HEK293T (cell line): Measurements from ENCODE around the gene GALNT16.

ENCODE experiments used
- CTCF ChIA-PET: fragments of 350-600 bp; formaldehyde crosslinking; extraction: SDS; loops from one replicate; lab custom pipeline; 2021; ENCODE audit warnings: antibody characterized with exemption, inconsistent platforms; lab: Yijun Ruan, JAX
- POLR2A ChIA-PET: fragments of 350-600 bp; formaldehyde crosslinking; extraction: SDS; loops from one replicate; lab custom pipeline; 2020; ENCODE audit warnings: antibody characterized with exemption, inconsistent platforms; lab: Yijun Ruan, JAX
- DNase-seq: peaks from one replicate; pipeline ENCODE4 v3.0.0; 2012; ENCODE audit warnings: mixed read lengths; ENCODE audit errors: extremely low spot score
- ARNT ChIP-seq: fragments of 450-650 bp; IDR thresholded peaks from 2 replicates; pipeline ENCODE4 v1.6.1; 2017; ENCODE audit warnings: mild to moderate bottlenecking
- BHLHE40 ChIP-seq: fragments of 450-650 bp; IDR thresholded peaks from 2 replicates; pipeline ENCODE4 v1.6.1; 2016; ENCODE audit warnings: mild to moderate bottlenecking, moderate library complexity, borderline replicate concordance
- CTBP1 ChIP-seq: fragments of 450-650 bp; IDR thresholded peaks from 2 replicates; pipeline ENCODE4 v1.6.1; 2016; ENCODE audit warnings: borderline replicate concordance
- ELF4 ChIP-seq: fragments of 450-650 bp; IDR thresholded peaks from 2 replicates; pipeline ENCODE4 v1.6.1; 2017; ENCODE audit warnings: antibody characterized with exemption
- FOXA1 ChIP-seq: fragments of 450-650 bp; IDR thresholded peaks from 2 replicates; pipeline ENCODE4 v1.6.1; 2016; ENCODE audit warnings: mild to moderate bottlenecking
- FOXK2 ChIP-seq: fragments of 450-650 bp; IDR thresholded peaks from 2 replicates; pipeline ENCODE4 v1.6.1; 2016; ENCODE audit warnings: mild to moderate bottlenecking
- FOXM1 ChIP-seq: fragments of 450-650 bp; IDR thresholded peaks from 2 replicates; pipeline ENCODE4 v1.6.1; 2017; ENCODE audit warnings: mild to moderate bottlenecking, borderline replicate concordance
- HDGF ChIP-seq: fragments of 450-650 bp; IDR thresholded peaks from 2 replicates; pipeline ENCODE4 v1.6.1; 2017; ENCODE audit warnings: antibody characterized with exemption, borderline replicate concordance
- L3MBTL2 ChIP-seq: fragments of 450-650 bp; conservative IDR thresholded peaks from 2 replicates; pipeline ENCODE4 v1.6.1; 2016; ENCODE audit warnings: mild to moderate bottlenecking
- LEF1 ChIP-seq: fragments of 450-650 bp; IDR thresholded peaks from 2 replicates; pipeline ENCODE4 v1.6.1; 2017; ENCODE audit warnings: mild to moderate bottlenecking, borderline replicate concordance
- NFRKB ChIP-seq: fragments of 450-650 bp; IDR thresholded peaks from 2 replicates; pipeline ENCODE4 v1.6.1; 2016; ENCODE audit warnings: mild to moderate bottlenecking, moderate library complexity
- PKNOX1 ChIP-seq: fragments of 450-650 bp; IDR thresholded peaks from 2 replicates; pipeline ENCODE4 v1.6.1; 2016
- SP1 ChIP-seq: fragments of 450-650 bp; IDR thresholded peaks from 2 replicates; pipeline ENCODE4 v1.6.1; 2017
- SUZ12 ChIP-seq: fragments of 450-650 bp; IDR thresholded peaks from 2 replicates; pipeline ENCODE4 v1.6.1; 2016; ENCODE audit warnings: mild to moderate bottlenecking
- TARDBP ChIP-seq: fragments of 450-650 bp; IDR thresholded peaks from 2 replicates; pipeline ENCODE4 v1.6.1; 2016
- ZNF384 ChIP-seq: fragments of 450-650 bp; IDR thresholded peaks from 2 replicates; pipeline ENCODE4 v1.6.1; 2016

GALNT16 gene

DNA sequence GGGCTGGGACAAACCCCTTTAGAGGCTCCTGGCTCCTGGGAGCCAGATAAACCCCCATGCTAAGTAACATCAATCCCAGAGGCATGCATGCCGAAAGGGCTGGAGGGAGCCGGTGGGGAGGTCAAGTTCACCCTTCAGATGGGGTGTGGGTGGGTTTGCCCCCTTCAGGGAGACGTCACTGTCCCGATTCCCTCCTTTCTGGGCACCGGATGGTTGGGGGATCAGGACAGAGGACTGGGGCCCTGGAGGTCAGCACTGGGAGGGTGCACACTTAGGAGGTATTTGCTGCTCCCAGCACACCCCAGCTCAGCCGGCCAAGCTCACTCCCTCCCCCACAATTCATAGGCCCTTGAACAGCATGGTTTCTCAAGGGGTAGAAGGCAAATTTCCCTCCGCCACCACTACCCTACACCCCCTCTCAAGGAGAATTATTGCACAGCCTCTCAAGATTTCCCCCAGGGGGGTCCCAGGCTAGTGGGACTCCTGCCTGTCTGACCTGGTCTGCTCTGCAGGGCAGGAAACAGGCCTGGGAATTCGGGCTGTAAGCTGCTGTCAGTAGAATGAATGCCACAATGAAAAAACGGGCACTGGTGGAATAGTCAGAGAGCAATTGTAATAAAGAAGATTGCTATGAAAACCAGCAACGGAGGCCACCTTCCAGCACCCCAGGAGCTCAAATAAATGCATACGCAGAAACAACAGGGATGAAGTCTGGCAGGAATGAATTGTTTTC is 63.5 kb downstream of the GALNT16 start:
- CTCF ChIA-PET: no interaction called here
- POLR2A ChIA-PET: no interaction called here
- TF ChIP-seq FOXA1 (no peak), SUZ12 (no peak), ZNF384 (no peak), ELF4 (no peak), FOXM1 (no peak), HDGF (no peak), L3MBTL2 (no peak), TARDBP (no peak)
- DNase-seq: no peak

GRCh38 chr14:69323999-69324282 is 64.0 kb downstream of the GALNT16 start:
- DNase-seq: no peak
- TF ChIP-seq HDGF: no peak
- TF ChIP-seq SP1: no peak
- TF ChIP-seq ARNT: no peak
- no peak for TF ChIP-seq FOXA1
- no peak for TF ChIP-seq TARDBP
- TF ChIP-seq BHLHE40: no peak
- no peak for TF ChIP-seq ELF4
- no peak for TF ChIP-seq L3MBTL2
- TF ChIP-seq FOXK2: no peak
- TF ChIP-seq ZNF384: no peak
- no peak for TF ChIP-seq NFRKB
- TF ChIP-seq CTBP1: no peak
- TF ChIP-seq PKNOX1: no peak
- no peak for TF ChIP-seq LEF1
- no peak for TF ChIP-seq SUZ12
- no peak for TF ChIP-seq FOXM1
- POLR2A ChIA-PET: no interaction called here
- CTCF ChIA-PET: no interaction called here

- ChIA-PET POLR2A (no interaction called here), CTCF (no interaction called here)
- TF ChIP-seq HDGF (no peak), SP1 (no peak), PKNOX1 (no peak), L3MBTL2 (no peak), CTBP1 (no peak), ELF4 (no peak), BHLHE40 (no peak), SUZ12 (no peak), ARNT (no peak), TARDBP (no peak), NFRKB (no peak), ZNF384 (no peak), FOXM1 (no peak), LEF1 (no peak), FOXK2 (no peak), FOXA1 (no peak)
- DNase-seq: no peak
These were observed 64.5 kb downstream of the GALNT16 start for GRCh38 chr14:69324341-69324931.

DNA sequence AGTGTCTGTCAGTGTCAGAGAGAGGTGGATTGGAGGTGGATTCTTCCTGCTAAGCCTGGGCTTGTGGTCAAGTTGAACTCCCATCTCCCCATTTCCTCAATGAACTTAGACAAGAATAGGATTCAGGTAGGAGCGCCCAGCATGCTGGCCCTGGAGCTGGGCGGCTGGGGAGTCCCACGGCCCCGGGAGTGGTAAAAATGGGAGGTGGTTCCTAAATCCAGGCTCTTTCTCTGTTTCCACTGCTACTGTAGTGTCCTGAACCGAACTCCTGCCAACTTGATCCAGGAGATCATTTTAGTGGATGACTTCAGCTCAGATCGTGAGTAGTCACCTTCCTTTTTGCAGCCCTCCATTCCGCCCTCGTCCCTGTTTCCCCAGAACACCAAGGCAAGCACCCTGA is 65.1 kb downstream of the GALNT16 start:
- CTCF ChIA-PET: no interaction called here
- no peak for TF ChIP-seq L3MBTL2
- no peak for TF ChIP-seq ARNT
- no peak for TF ChIP-seq CTBP1
- no peak for TF ChIP-seq TARDBP
- no peak for TF ChIP-seq NFRKB
- no peak for TF ChIP-seq FOXA1
- TF ChIP-seq HDGF: no peak
- TF ChIP-seq SUZ12: no peak
- no peak for TF ChIP-seq LEF1
- no peak for TF ChIP-seq FOXM1
- TF ChIP-seq BHLHE40: no peak
- TF ChIP-seq FOXK2: no peak
- TF ChIP-seq PKNOX1: no peak
- TF ChIP-seq ELF4: no peak
- no peak for TF ChIP-seq ZNF384
- TF ChIP-seq SP1: no peak
- POLR2A ChIA-PET: interaction anchor here (1.2 kb wide), 1 partner anchor 15 kb away, joined by 3 read pairs; no protein-coding TSS in a partner anchor
- no peak for DNase-seq

DNA sequence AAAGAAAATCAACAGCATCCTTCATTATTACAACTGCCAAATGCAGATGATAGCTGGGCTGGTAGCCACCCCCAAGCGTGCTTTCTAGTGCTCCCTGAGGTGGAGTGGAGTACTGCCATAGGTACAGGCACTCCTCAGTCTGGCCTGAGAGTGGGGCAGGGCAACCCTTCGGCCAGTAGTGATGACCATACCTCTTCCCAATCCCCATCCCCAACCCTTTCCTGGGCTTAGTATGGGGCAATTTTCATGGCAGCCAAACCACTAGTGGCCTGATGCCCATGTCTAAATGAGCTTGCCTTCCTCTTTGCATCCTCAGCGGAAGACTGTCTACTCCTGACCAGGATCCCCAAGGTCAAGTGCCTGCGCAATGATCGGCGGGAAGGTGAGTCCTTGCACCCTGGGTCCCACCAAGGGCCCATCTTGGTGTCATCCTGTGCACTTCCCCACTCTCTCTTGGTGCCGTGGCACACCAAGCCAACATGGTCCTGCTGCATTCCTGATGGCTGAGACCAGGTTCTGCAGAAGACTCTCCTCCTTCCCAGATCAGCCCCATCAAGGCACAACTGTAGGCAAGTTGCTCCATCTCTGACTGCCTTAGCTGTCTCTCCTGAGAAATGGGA is 65.8 kb downstream of the GALNT16 start:
- no peak for TF ChIP-seq FOXA1
- no peak for TF ChIP-seq FOXM1
- no peak for TF ChIP-seq SP1
- TF ChIP-seq PKNOX1: no peak
- no peak for TF ChIP-seq CTBP1
- no peak for TF ChIP-seq BHLHE40
- no peak for TF ChIP-seq NFRKB
- TF ChIP-seq ZNF384: no peak
- no peak for TF ChIP-seq L3MBTL2
- TF ChIP-seq SUZ12: no peak
- no peak for TF ChIP-seq HDGF
- TF ChIP-seq ELF4: no peak
- TF ChIP-seq FOXK2: no peak
- no peak for TF ChIP-seq LEF1
- TF ChIP-seq ARNT: no peak
- TF ChIP-seq TARDBP: no peak
- ChIA-PET POLR2A (interaction anchor here (1.2 kb wide), 1 partner anchor 16 kb away, joined by 3 read pairs; no protein-coding TSS in a partner anchor), CTCF (no interaction called here)
- peak; percentile 38 for DNase-seq
